Endothelial cell of umbilical vein (primary cell): ENCODE measurements around the gene NTMT1. TPM values are rescaled to one million over a fixed set of nuclear protein-coding genes. Genes with fewer than 3 reads are reported as not detected.

ENCODE experiments used
- BruUV-seq: library from RNA; stranded (reverse); fragments of 400-500 nt; replicated peaks from 2 replicates; lab custom pipeline; 2021; lab: Mats Ljungman, UMichigan
- CTCF ChIA-PET: fragments of 300-600, 350-600 bp; sonication (Branson Sonifier 250); formaldehyde crosslinking; loops from one replicate; lab custom pipeline; 2021; ENCODE audit warnings: antibody characterized with exemption, inconsistent platforms; lab: Charles Lee
- POLR2A ChIA-PET: fragments of 300-600, 350-600 bp; sonication (Branson Sonifier 250); formaldehyde crosslinking; loops from one replicate; lab custom pipeline; 2021; ENCODE audit warnings: antibody characterized with exemption, inconsistent platforms; lab: Charles Lee
- DNase-seq: peaks from one replicate; pipeline ENCODE4 v3.0.0-alpha.2; 2011; ENCODE audit warnings: low read depth, low spot score
- FAIRE-seq: peaks from 2 replicates; lab custom pipeline; 2011; peaks lifted over from hg19 to GRCh38; lab: Jason Lieb, UNC
- H2AFZ ChIP-seq: 2 replicates; pipeline ENCODE4 v1.6.0; 2012; ENCODE audit warnings: low read depth, low read length, control low read depth, inconsistent platforms
- H3K27ac ChIP-seq: 2 replicates; pipeline ENCODE4 v1.5.1; 2011; ENCODE audit warnings: low read depth, mild to moderate bottlenecking, control low read depth, low read length, moderate library complexity; ENCODE audit not compliant: insufficient read depth
- H3K27me3 ChIP-seq, 2 experiments: 2 replicates each; pipeline versions ENCODE4 v1.6.0 to v1.6.1; 2011; ENCODE audit warnings: low read length in 2 of 2, mixed read lengths in 1 of 2; ENCODE audit not compliant: control insufficient read depth in 2 of 2, insufficient read depth in 2 of 2
- H3K36me3 ChIP-seq, 2 experiments: 2 replicates in 1 of 2; 3 replicates in 1 of 2; pipeline ENCODE4 v1.5.1; 2011; ENCODE audit warnings: low read length in 2 of 2, mild to moderate bottlenecking in 1 of 2, moderate library complexity in 1 of 2; ENCODE audit not compliant: control insufficient read depth in 2 of 2, insufficient read depth in 2 of 2; ENCODE audit errors: extremely low read depth in 1 of 2
- H3K4me1 ChIP-seq: 3 replicates; pipeline ENCODE4 v1.5.1; 2011; ENCODE audit warnings: mild to moderate bottlenecking, low read length; ENCODE audit not compliant: control insufficient read depth, insufficient read depth; ENCODE audit errors: extremely low read depth
- H3K4me2 ChIP-seq: 2 replicates; pipeline ENCODE4 v1.6.1; 2011; ENCODE audit warnings: low read length, control low read depth, mixed read lengths; ENCODE audit not compliant: insufficient read depth
- H3K4me3 ChIP-seq, 3 experiments: fragments of 200-600 bp in 1 of 3; sonication (generic), shearing (Covaris generic) in 1 of 3; replicated peaks in 1 of 3; 2 replicates each; pipeline ENCODE4 v1.5.1; 2011 to 2016; ENCODE audit warnings: control low read depth in 3 of 3, low read length in 3 of 3, mild to moderate bottlenecking in 2 of 3, inconsistent platforms in 1 of 3, low read depth in 1 of 3, moderate library complexity in 1 of 3; ENCODE audit not compliant: insufficient read depth in 1 of 3
- H3K79me2 ChIP-seq: 2 replicates; pipeline ENCODE4 v1.6.0; 2012; ENCODE audit warnings: low read length, inconsistent platforms; ENCODE audit not compliant: control insufficient read depth, insufficient read depth
- H3K9ac ChIP-seq: replicated peaks from 2 replicates; pipeline ENCODE3; 2011; ENCODE audit warnings: low read length, control low read depth; ENCODE audit not compliant: insufficient read depth; ENCODE audit errors: extremely low read depth
- H3K9me1 ChIP-seq: replicated peaks from 3 replicates; pipeline ENCODE4 v1.6.0; 2011; ENCODE audit warnings: mild to moderate bottlenecking, low read length; ENCODE audit not compliant: control insufficient read depth, insufficient read depth; ENCODE audit errors: extremely low read depth
- H3K9me3 ChIP-seq: replicated peaks from 2 replicates; pipeline ENCODE4 v1.5.1; 2012; ENCODE audit warnings: low read length, inconsistent platforms; ENCODE audit not compliant: control insufficient read depth, insufficient read depth
- H4K20me1 ChIP-seq: replicated peaks from 2 replicates; pipeline ENCODE3; 2011; ENCODE audit warnings: mild to moderate bottlenecking, low read length; ENCODE audit not compliant: control insufficient read depth, insufficient read depth; ENCODE audit errors: extremely low read depth
- EZH2 ChIP-seq: IDR thresholded peaks from 2 replicates; pipeline ENCODE4 v1.6.1; 2012; ENCODE audit warnings: borderline replicate concordance, low read depth, mild to moderate bottlenecking, moderate library complexity, low read length, inconsistent platforms; ENCODE audit not compliant: severe bottlenecking
- JUN ChIP-seq: IDR thresholded peaks from 2 replicates; pipeline ENCODE4 v1.6.1; 2011; ENCODE audit warnings: borderline replicate concordance, low read depth; ENCODE audit not compliant: insufficient read length, insufficient read depth
- MYC ChIP-seq: IDR thresholded peaks from one replicate; pipeline ENCODE4 v1.6.1; 2011; ENCODE audit warnings: mild to moderate bottlenecking, low read depth, low read length
- POLR2AphosphoS5 ChIP-seq: IDR thresholded peaks from 2 replicates; pipeline ENCODE4 v1.6.1; 2012; ENCODE audit warnings: low read depth, mild to moderate bottlenecking, control low read depth, low read length, moderate library complexity; ENCODE audit not compliant: insufficient read depth
- dilution Hi-C: fragments of 300-500 bp; cut with MboI; formaldehyde crosslinking; loops from one replicate; pipeline ENCODE4 v1.15.0; 2019; ENCODE audit warnings: low sequenced_read_pairs; ENCODE audit not compliant: extremely low pct_ligation_motif_present
- intact Hi-C: fragments of 100-400 bp; cut with micrococcal nuclease; formaldehyde crosslinking; loops from one replicate; pipeline ENCODE4 v1.10.0; 2022
- polyA plus RNA-seq, 4 experiments: library from polyadenylated mRNA; depleted of rRNA in 3 of 4; stranded (reverse) in 3 of 4; unstranded in 1 of 4; fragments of >200 nt; gene quantifications; 2 replicates each; pipeline versions ENCODE4 v1.2.1 to v1.2.3, GENCODE V29; 2011 to 2012; ENCODE audit warnings: missing spikeins in 1 of 4
- total RNA-seq: library from RNA; stranded (reverse); gene quantifications from 2 replicates; pipeline ENCODE4 v1.2.3, GENCODE V29; 2021

Gene NTMT1
- total and polyA plus RNA-seq, 2 donors (not counting 3 experiments of a cell fraction or from before 2014, with no cell fraction given): 47.6 to 58.3 TPM

- no peaks in the 10 kb centered on the region for H3K9me3 ChIP-seq
- H3K4me2 ChIP-seq: no peak overlapping the region
- no peak overlapping the region for H3K27ac ChIP-seq
These were observed 40.0 kb downstream of the NTMT1 start for GRCh38 chr9:129665814-129666520.

GRCh38 chr9:129666575-129666974 is 40.6 kb downstream of the NTMT1 start:
- Histone ChIP-seq H3K27me3 (peaks cover 4 to 11% of the 10 kb centered on the region in 2 experiments), H3K9me3 (no peaks in the 10 kb centered on the region), H3K4me3 (no peak overlapping the region), H3K9me1 (no peaks in the 10 kb centered on the region), H3K36me3 (no peaks in the 10 kb centered on the region), H4K20me1 (no peaks in the 10 kb centered on the region), H3K27ac (no peak overlapping the region), H3K9ac (no peak overlapping the region), H3K79me2 (no peaks in the 10 kb centered on the region), H3K4me2 (no peak overlapping the region), H2AFZ (no peak overlapping the region), H3K4me1 (no peaks in the 10 kb centered on the region)
- dilution Hi-C loops (no loop called here), intact Hi-C loops (no loop called here)
- ChIA-PET CTCF (interaction anchor here (0.7 kb wide), 1 partner anchor 129 kb away, joined by 4 read pairs; no protein-coding TSS in a partner anchor), POLR2A (no interaction called here)
- no peak for TF ChIP-seq EZH2
- no peak for TF ChIP-seq POLR2AphosphoS5
- no peak for TF ChIP-seq JUN
- FAIRE-seq (no peak), DNase-seq (no peak)
- BruUV-seq: no TSS peak

More at GRCh38 chr9:129665814-129666520, 40.0 kb downstream of the NTMT1 start:
- intact Hi-C loops: no loop called here
- Histone ChIP-seq H3K36me3 (no peaks in the 10 kb centered on the region), H3K27me3 (peaks cover 4 to 11% of the 10 kb centered on the region in 2 experiments), H2AFZ (no peak overlapping the region), H3K4me3 (no peak overlapping the region), H3K4me1 (no peaks in the 10 kb centered on the region), H4K20me1 (no peaks in the 10 kb centered on the region), H3K79me2 (no peaks in the 10 kb centered on the region), H3K9ac (no peak overlapping the region), H3K9me1 (no peaks in the 10 kb centered on the region)
- dilution Hi-C loops: no loop called here
- FAIRE-seq (no peak), DNase-seq (no peak)
- TF ChIP-seq EZH2 (peak; percentile 16), MYC (no peak)
- POLR2A ChIA-PET: no interaction called here
- CTCF ChIA-PET: no interaction called here
- no TSS peak for BruUV-seq
